GM19035 (cell line): ENCODE measurements around the gene PSMG4.

Experiments used
- ATAC-seq: cut with Tn5 transposase; IDR thresholded peaks from one replicate; pipeline ENCODE4 v1.9.1; 2021; ENCODE audit not compliant: unreplicated experiment

Gene PSMG4

DNA sequence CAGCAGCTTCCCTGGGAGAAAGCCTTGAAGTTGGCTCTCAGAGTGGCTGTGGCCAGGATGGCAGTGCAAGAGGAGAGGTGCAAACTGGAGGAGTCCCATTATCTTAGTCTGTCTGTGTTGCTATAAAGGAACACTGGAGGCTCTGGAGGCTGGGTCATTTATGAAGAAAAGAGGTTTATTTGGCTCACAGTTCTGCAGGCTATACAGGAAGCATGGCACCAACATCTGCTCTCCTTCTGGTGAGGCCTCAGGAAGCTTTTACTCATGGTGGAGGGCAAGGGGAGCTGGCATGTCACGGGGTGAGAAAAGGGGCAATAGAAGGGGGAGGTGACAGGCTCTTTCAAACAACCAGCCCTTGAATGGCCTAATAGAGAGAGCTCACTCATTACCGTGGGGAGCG, 47.1 kb downstream of the PSMG4 start:
- ATAC-seq = no peak

GRCh38 chr6:3306848-3307247, 48.1 kb downstream of the PSMG4 start:
- no peak for ATAC-seq

DNA sequence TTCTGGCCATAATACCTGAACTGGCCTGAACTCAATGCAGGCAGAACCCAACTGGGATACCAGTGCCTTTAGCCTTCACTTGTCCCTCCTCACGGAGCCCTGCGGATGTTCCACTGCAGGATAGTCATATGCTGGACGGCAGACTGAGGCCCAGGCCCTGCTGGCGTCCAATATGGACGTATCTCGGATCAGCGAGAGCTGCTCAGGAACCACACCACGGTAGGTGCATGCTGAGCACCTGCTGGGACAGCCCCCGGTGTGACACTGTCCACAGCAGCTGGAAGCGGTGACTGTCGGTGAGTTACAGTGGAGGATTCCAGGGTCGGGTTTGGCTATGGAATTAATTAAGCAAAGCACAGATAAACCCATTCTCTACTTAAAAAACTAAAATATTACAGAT, 48.7 kb downstream of the PSMG4 start:
- no peak for ATAC-seq

DNA sequence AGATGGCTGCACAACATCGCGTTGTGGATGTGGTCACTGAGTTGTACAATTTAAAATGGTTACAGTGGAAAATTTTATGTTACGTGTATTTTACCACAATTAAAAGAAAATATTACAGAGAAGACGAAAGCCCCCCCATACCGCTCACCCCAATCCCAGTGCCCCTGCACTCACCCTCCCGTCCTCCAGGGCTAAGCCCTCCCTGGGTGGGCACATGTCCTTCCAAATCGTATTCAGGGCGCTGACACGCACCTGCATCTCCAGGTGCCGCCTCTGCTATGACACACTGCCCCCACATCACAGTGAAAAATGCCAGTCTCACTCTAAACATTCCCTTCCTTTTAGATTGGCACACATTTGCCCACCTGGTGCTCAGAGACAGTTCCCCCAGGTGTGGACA, 49.4 kb downstream of the PSMG4 start:
- ATAC-seq = no peak

GRCh38 chr6:3309391-3310050, 50.8 kb downstream of the PSMG4 start:
- ATAC-seq = no peak

GRCh38 chr6:3310051-3310448, 51.3 kb downstream of the PSMG4 start:
- ATAC-seq = no peak

GRCh38 chr6:3310703-3311102, 52.0 kb downstream of the PSMG4 start:
- no peak for ATAC-seq

GRCh38 chr6:3311826-3312225, 53.1 kb downstream of the PSMG4 start:
- no peak for ATAC-seq

- ATAC-seq = no peak
Measured at GRCh38 chr6:3312604-3313231, 54.0 kb downstream of the PSMG4 start.

GRCh38 chr6:3314176-3314575, 55.4 kb downstream of the PSMG4 start:
- ATAC-seq = no peak

- no peak for ATAC-seq
Measured at GRCh38 chr6:3314621-3315467, 56.1 kb downstream of the PSMG4 start.

DNA sequence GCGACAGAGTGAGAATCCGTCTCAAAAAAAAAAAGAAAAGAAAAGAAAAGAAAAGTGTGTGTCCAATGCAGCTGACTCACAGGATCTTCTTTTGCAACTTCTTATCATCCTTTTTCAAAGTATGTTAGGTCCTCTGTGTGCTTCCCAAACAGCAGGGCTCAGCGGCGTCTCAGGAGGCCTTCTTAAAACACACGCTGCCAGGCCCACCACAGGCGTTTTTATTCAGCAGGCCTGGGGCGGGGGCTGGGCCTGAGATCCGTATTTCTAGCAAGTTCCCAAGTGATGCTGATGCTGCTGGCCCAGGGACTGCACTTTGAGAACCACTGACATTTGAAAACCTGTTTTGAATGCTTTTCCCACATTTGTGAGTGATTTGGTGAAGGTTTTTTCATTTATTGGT, 57.1 kb downstream of the PSMG4 start:
- no peak for ATAC-seq

DNA sequence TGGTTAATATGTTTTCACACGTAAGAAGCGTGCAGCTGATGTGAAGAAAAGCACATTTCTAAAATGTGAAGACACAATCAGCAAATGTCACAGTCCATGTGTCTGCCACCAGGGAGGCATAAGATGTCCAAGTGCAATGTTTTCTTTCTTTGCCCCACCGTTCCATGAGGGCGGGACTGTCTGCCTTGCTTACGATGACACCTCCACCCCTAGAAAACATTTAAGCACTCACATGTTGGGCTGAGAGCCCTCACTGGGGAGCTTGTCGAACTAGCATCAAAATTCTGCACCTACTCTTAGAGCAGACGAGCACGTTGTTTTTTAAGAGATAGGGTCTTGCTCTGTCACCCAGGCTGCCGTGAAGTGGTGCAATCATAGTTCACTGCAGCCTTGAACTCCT, 57.6 kb downstream of the PSMG4 start:
- ATAC-seq = no peak

DNA sequence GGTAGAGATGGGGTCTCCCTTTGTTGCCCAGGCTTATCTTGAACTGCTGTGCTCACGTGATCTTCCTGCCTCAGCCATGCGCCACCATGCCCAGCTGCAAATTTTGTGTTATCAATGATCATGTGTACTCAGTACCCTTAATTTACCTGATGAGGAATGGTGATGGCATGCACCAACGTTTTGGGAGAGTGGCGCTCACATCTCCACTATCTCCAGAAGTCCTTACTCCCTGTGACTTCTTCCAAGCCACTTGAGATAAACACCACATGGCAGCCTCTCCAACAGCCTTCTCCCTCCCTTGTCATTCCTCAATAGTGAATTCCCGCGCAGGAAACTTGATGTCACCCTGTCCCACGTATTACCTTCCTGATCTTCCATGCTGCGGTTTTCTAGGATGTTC, 58.1 kb downstream of the PSMG4 start:
- no peak for ATAC-seq
